Mucosa of rectum (tissue), 2 donors: ENCODE measurements around the gene EEFSEC.

Experiments
- H3K27ac ChIP-seq, 2 donors: one replicate each; pipeline ENCODE4 v1.7.0; 2013; ENCODE audit warnings: inconsistent platforms in 2 of 2, low read depth in 2 of 2, low read length in 2 of 2
- H3K27me3 ChIP-seq, 2 donors: one replicate each; pipeline ENCODE4 v1.7.0; 2013; ENCODE audit warnings: low read length in 2 of 2; ENCODE audit not compliant: control insufficient read depth in 2 of 2, insufficient read depth in 2 of 2
- H3K36me3 ChIP-seq, 2 donors: one replicate each; pipeline ENCODE4 v1.7.0; 2013; ENCODE audit warnings: low read length in 2 of 2; ENCODE audit not compliant: control insufficient read depth in 2 of 2, insufficient read depth in 2 of 2
- H3K4me1 ChIP-seq, 2 donors: one replicate each; pipeline ENCODE4 v1.7.0; 2013; ENCODE audit warnings: low read length in 2 of 2, mild to moderate bottlenecking in 1 of 2; ENCODE audit not compliant: control insufficient read depth in 2 of 2, insufficient read depth in 2 of 2
- H3K4me3 ChIP-seq, 2 donors: one replicate each; pipeline ENCODE4 v1.7.0; 2013; ENCODE audit warnings: low read length in 2 of 2
- H3K9ac ChIP-seq, 2 donors: one replicate each; pipeline ENCODE4 v1.7.0; 2013; ENCODE audit warnings: low read length in 2 of 2, low read depth in 1 of 2, mild to moderate bottlenecking in 1 of 2
- H3K9me3 ChIP-seq, 2 donors: one replicate each; pipeline ENCODE4 v1.7.0; 2013; ENCODE audit warnings: low read length in 2 of 2; ENCODE audit not compliant: control insufficient read depth in 2 of 2
- donor health status: healthy.
- donor health status: Normal muscosa, but diverticular disease.

Gene EEFSEC

GRCh38 chr3:128439226-128439625, 285.9 kb downstream of the EEFSEC start:
- no peaks in the 10 kb centered on the region for H3K4me1 ChIP-seq
- H3K36me3 ChIP-seq, result no peaks in the 10 kb centered on the region
- no peak overlapping the region for H3K27ac ChIP-seq
- H3K9me3 ChIP-seq, result no peaks in the 10 kb centered on the region
- H3K9ac ChIP-seq, result no peak overlapping the region
- no peak overlapping the region for H3K4me3 ChIP-seq
- peaks cover 10 to 17% of the 10 kb centered on the region in 2 donors for H3K27me3 ChIP-seq

- Histone ChIP-seq H3K36me3 (no peaks in the 10 kb centered on the region), H3K4me1 (no peaks in the 10 kb centered on the region), H3K27ac (no peak overlapping the region), H3K9me3 (no peaks in the 10 kb centered on the region), H3K9ac (no peak overlapping the region), H3K27me3 (peaks cover 3 to 12% of the 10 kb centered on the region in 2 donors), H3K4me3 (no peak overlapping the region)
Observed at GRCh38 chr3:128442070-128442469, 288.8 kb downstream of the EEFSEC start.

- H3K9me3 ChIP-seq, result no peaks in the 10 kb centered on the region
- H3K9ac ChIP-seq, result no peak overlapping the region
- no peaks in the 10 kb centered on the region for H3K4me1 ChIP-seq
- no peak overlapping the region for H3K27ac ChIP-seq
- peaks cover 3 to 14% of the 10 kb centered on the region in 2 donors for H3K27me3 ChIP-seq
- H3K36me3 ChIP-seq, result no peaks in the 10 kb centered on the region
- H3K4me3 ChIP-seq, result no peak overlapping the region
Observed at GRCh38 chr3:128442949-128443348, 289.7 kb downstream of the EEFSEC start.

GRCh38 chr3:128443771-128444170, 290.5 kb downstream of the EEFSEC start:
- no peaks in the 10 kb centered on the region for H3K4me1 ChIP-seq
- no peak overlapping the region for H3K27ac ChIP-seq
- no peak overlapping the region for H3K9ac ChIP-seq
- H3K36me3 ChIP-seq, result no peaks in the 10 kb centered on the region
- H3K27me3 ChIP-seq, result peaks cover 3 to 11% of the 10 kb centered on the region in 2 donors
- H3K9me3 ChIP-seq, result no peaks in the 10 kb centered on the region
- no peak overlapping the region for H3K4me3 ChIP-seq

GRCh38 chr3:128445357-128445756, 292.1 kb downstream of the EEFSEC start:
- H3K9me3 ChIP-seq, result no peaks in the 10 kb centered on the region
- H3K36me3 ChIP-seq, result no peaks in the 10 kb centered on the region
- no peak overlapping the region for H3K27ac ChIP-seq
- no peaks in the 10 kb centered on the region for H3K4me1 ChIP-seq
- H3K4me3 ChIP-seq, result no peak overlapping the region
- H3K27me3 ChIP-seq, result peaks cover 0 to 11% of the 10 kb centered on the region in 2 donors
- H3K9ac ChIP-seq, result no peak overlapping the region

DNA sequence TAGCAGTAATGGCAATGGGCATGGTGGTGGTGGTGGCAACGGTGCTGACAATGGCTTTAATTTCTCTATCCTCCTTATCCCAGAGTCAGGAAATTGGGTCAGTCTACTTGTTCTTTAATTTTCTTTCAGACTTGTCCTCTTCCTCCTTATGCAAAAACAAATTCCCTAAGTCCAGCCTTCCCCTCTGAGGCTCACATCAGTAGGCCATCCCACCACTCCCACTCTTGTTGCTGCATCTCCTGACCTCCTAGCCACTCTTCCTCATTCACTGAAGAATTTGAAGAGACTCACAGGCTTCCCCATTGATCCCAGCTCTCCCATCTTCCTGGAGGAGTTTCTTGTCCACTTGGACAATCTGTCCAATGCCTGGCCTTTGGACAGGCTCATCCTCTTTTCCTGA, 293.5 kb downstream of the EEFSEC start:
- peaks cover 0 to 11% of the 10 kb centered on the region in 2 donors for H3K27me3 ChIP-seq
- no peak overlapping the region for H3K4me3 ChIP-seq
- no peaks in the 10 kb centered on the region for H3K4me1 ChIP-seq
- H3K27ac ChIP-seq, result no peak overlapping the region
- H3K9ac ChIP-seq, result no peak overlapping the region
- no peaks in the 10 kb centered on the region for H3K9me3 ChIP-seq
- no peaks in the 10 kb centered on the region for H3K36me3 ChIP-seq

- H3K27ac ChIP-seq, result no peak overlapping the region
- H3K36me3 ChIP-seq, result no peaks in the 10 kb centered on the region
- H3K9ac ChIP-seq, result no peak overlapping the region
- no peak overlapping the region for H3K4me3 ChIP-seq
- H3K9me3 ChIP-seq, result no peaks in the 10 kb centered on the region
- H3K27me3 ChIP-seq, result peaks cover 0 to 11% of the 10 kb centered on the region in 2 donors
- H3K4me1 ChIP-seq, result no peaks in the 10 kb centered on the region
Observed at GRCh38 chr3:128447561-128448013, 294.3 kb downstream of the EEFSEC start.

DNA sequence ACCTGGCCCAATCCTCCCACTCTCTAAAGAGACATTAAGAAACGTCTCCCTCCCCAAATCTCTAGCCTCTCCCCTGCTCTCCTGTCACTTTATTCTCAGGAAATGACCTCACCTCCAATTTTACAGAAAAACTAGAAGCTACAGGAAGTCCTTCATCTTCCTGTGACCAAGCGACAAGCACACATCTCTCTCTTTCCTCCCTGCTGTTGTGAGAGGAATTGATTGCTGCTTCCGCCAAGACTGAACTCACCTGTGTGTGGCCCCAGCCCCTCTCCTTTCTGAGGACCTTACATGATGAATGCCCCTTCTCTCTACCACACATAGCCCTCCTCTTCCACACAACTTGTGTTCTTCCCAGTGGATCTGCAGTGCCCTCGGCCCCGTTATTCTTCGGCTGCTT, 295.2 kb downstream of the EEFSEC start:
- Histone ChIP-seq H3K4me3 (no peak overlapping the region), H3K27me3 (peaks cover 0 to 9% of the 10 kb centered on the region in 2 donors), H3K9me3 (no peaks in the 10 kb centered on the region), H3K27ac (no peak overlapping the region), H3K4me1 (no peaks in the 10 kb centered on the region), H3K36me3 (no peaks in the 10 kb centered on the region), H3K9ac (no peak overlapping the region)

DNA sequence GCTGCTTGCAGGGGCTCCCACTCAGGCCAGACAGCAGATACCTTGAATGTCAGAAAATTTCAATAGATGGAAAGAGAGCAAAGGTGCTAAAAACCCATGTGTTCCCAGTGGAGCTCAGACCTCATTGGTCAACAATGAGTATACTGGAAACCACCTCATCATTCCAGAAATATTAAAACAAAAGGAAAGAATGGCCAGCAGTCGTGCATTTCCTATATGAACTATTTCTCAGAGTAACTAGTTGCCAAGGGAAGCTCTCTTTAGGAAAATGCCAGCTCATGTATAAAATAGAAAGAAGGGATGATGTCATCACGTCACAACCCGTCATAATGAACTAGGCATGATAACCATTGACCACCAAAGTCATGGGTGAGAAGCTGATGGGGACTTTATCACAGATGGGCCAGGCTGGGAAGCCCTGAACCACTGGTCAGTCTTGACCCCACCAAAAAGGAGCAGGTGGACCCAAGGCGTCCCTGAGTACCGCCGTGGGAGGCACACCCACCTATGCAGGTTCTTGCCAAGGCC, 295.9 kb downstream of the EEFSEC start:
- Histone ChIP-seq H3K36me3 (no peaks in the 10 kb centered on the region), H3K4me1 (no peaks in the 10 kb centered on the region), H3K9ac (no peak overlapping the region), H3K27me3 (peaks cover 0 to 2% of the 10 kb centered on the region in 2 donors), H3K4me3 (no peak overlapping the region), H3K9me3 (no peaks in the 10 kb centered on the region), H3K27ac (no peak overlapping the region)

- H3K9me3 ChIP-seq, result no peaks in the 10 kb centered on the region
- H3K9ac ChIP-seq, result no peak overlapping the region
- no peak overlapping the region for H3K27ac ChIP-seq
- H3K4me3 ChIP-seq, result no peak overlapping the region
- peaks cover 2 to 11% of the 10 kb centered on the region in 2 donors for H3K27me3 ChIP-seq
- H3K36me3 ChIP-seq, result no peaks in the 10 kb centered on the region
- no peaks in the 10 kb centered on the region for H3K4me1 ChIP-seq
Observed at GRCh38 chr3:128452120-128452519, 298.8 kb downstream of the EEFSEC start.
